HepG2 (cell line): ENCODE results near the gene MAN1A2. TPM values are rescaled to one million over a fixed set of nuclear protein-coding genes. Genes with fewer than 3 reads are reported as not detected.

ENCODE experiments used
- ATAC-seq: fragments of 200-7000 bp; cut with Tn5 transposase; 3 replicates; pipeline ENCODE4 v1.9.1; 2020; ENCODE audit warnings: mild to moderate bottlenecking, moderate library complexity
- BruUV-seq: library from RNA; stranded (reverse); fragments of 400-500 nt; replicated peaks from 2 replicates; lab custom pipeline; 2021; lab: Mats Ljungman, UMichigan
- CTCF ChIA-PET: fragments of 300-600 bp; formaldehyde crosslinking; extraction: SDS; loops from one replicate; lab custom pipeline; 2021; ENCODE audit warnings: low total read pairs, inconsistent platforms, low intra/inter-chr PET ratio; lab: Yijun Ruan, JAX
- POLR2A ChIA-PET: fragments of 350-600 bp; sonication (Branson Sonifier 250); formaldehyde crosslinking; loops from one replicate; lab custom pipeline; 2020; ENCODE audit warnings: antibody characterized with exemption, inconsistent platforms; lab: Yijun Ruan, JAX
- DNase-seq: peaks from one replicate; pipeline ENCODE4 v3.0.0-alpha.2; 2015; ENCODE audit warnings: low spot score
- FAIRE-seq: peaks from 3 replicates; lab custom pipeline; 2011; peaks lifted over from hg19 to GRCh38; lab: Jason Lieb, UNC
- H2AFZ ChIP-seq: one replicate; pipeline ENCODE4 v1.6.1; 2011; ENCODE audit warnings: low read length, inconsistent platforms
- H3K27ac ChIP-seq: fragments of 300-600 bp; 3 replicates; pipeline ENCODE4 v1.8.0; 2011; ENCODE audit warnings: mixed run types, mild to moderate bottlenecking, mixed read lengths, low read length, inconsistent platforms; ENCODE audit not compliant: insufficient read depth; ENCODE audit errors: extremely low read length
- H3K27me3 ChIP-seq, 2 experiments: fragments of 200-600 bp in 1 of 2; 2 replicates in 1 of 2; 3 replicates in 1 of 2; pipeline versions ENCODE4 v1.6.0 to v1.8.0; 2011; ENCODE audit warnings: low read length in 2 of 2, mild to moderate bottlenecking in 2 of 2, moderate library complexity in 2 of 2, inconsistent platforms in 1 of 2; ENCODE audit not compliant: insufficient read depth in 2 of 2, control insufficient read depth in 1 of 2
- H3K36me3 ChIP-seq, 2 experiments: fragments of 200-600 bp in 1 of 2; replicated peaks in 1 of 2; 2 replicates in 1 of 2; 3 replicates in 1 of 2; pipeline versions ENCODE4 v1.5.1 to v1.8.0; 2011; ENCODE audit warnings: low read length in 2 of 2, inconsistent platforms in 1 of 2; ENCODE audit not compliant: insufficient read depth in 2 of 2, control insufficient read depth in 1 of 2
- H3K4me1 ChIP-seq: 2 replicates; pipeline ENCODE4 v1.5.1; 2012; ENCODE audit warnings: low read length, inconsistent platforms; ENCODE audit not compliant: insufficient read depth
- H3K4me2 ChIP-seq: 2 replicates; pipeline ENCODE4 v1.6.0; 2011; ENCODE audit warnings: low read depth, low read length, inconsistent platforms
- H3K4me3 ChIP-seq, 3 experiments: fragments of 200-600 bp in 1 of 3; sonication (generic), shearing (Covaris generic) in 1 of 3; replicated peaks in 1 of 3; 2 replicates each; pipeline ENCODE4 v1.5.1; 2011 to 2016; ENCODE audit warnings: low read length in 3 of 3, inconsistent platforms in 2 of 3, low read depth in 2 of 3, mild to moderate bottlenecking in 2 of 3, control low read depth in 1 of 3, mixed read lengths in 1 of 3; ENCODE audit not compliant: insufficient read depth in 1 of 3
- H3K79me2 ChIP-seq: one replicate; pipeline ENCODE4 v1.6.1; 2011; ENCODE audit warnings: low read length, inconsistent platforms; ENCODE audit not compliant: insufficient read depth
- H3K9ac ChIP-seq: 2 replicates; pipeline ENCODE4 v1.6.0; 2011; ENCODE audit warnings: mild to moderate bottlenecking, low read depth, low read length, inconsistent platforms; ENCODE audit not compliant: insufficient read depth
- H3K9me3 ChIP-seq: 2 replicates; pipeline ENCODE4 v1.5.1; 2012; ENCODE audit warnings: mild to moderate bottlenecking, low read length
- H4K20me1 ChIP-seq: 2 replicates; pipeline ENCODE4 v1.6.0; 2011; ENCODE audit warnings: inconsistent platforms, mild to moderate bottlenecking, low read length, moderate library complexity; ENCODE audit not compliant: insufficient read depth
- CREB1 ChIP-seq, 2 experiments: fragments of 450-650 bp in 1 of 2; IDR thresholded peaks; 2 replicates each; pipeline ENCODE4 v1.6.1; 2016 to 2017; ENCODE audit warnings: control low read depth in 1 of 2, mild to moderate bottlenecking in 1 of 2, missing compliant biosample characterization in 1 of 2, missing genetic modification characterization in 1 of 2
- EZH2 ChIP-seq: conservative IDR thresholded peaks from 2 replicates; pipeline ENCODE4 v1.6.1; 2012; ENCODE audit warnings: mild to moderate bottlenecking, low read depth, low read length, moderate library complexity
- IRX3 ChIP-seq: sonication (generic); formaldehyde crosslinking; IDR thresholded peaks from 2 replicates; pipeline ENCODE4 v1.8.1; 2023; ENCODE audit warnings: mild to moderate bottlenecking, low read depth, missing genetic modification reagents, borderline replicate concordance
- JARID2 ChIP-seq: sonication (generic); formaldehyde crosslinking; IDR thresholded peaks from 2 replicates; pipeline ENCODE4 v1.8.1; 2023; ENCODE audit warnings: missing genetic modification reagents, inconsistent platforms; ENCODE audit not compliant: insufficient replicate concordance
- MED8 ChIP-seq: sonication (generic); formaldehyde crosslinking; IDR thresholded peaks from 2 replicates; pipeline ENCODE4 v1.8.1; 2023; ENCODE audit warnings: mild to moderate bottlenecking, missing genetic modification reagents; ENCODE audit not compliant: insufficient replicate concordance
- NR1H2 ChIP-seq: sonication (generic); formaldehyde crosslinking; IDR thresholded peaks from 2 replicates; pipeline ENCODE4 v1.8.1; 2022; ENCODE audit warnings: low read depth, missing genetic modification reagents, borderline replicate concordance
- TBX3 ChIP-seq: fragments of 450-650 bp; IDR thresholded peaks from 2 replicates; pipeline ENCODE4 v1.6.1; 2017; ENCODE audit warnings: antibody characterized with exemption, mild to moderate bottlenecking, inconsistent platforms, borderline replicate concordance
- THYN1 ChIP-seq: sonication (generic); formaldehyde crosslinking; IDR thresholded peaks from 2 replicates; pipeline ENCODE4 v1.8.1; 2023; ENCODE audit warnings: low read depth, mild to moderate bottlenecking, moderate library complexity, missing genetic modification reagents, borderline replicate concordance
- XRCC5 ChIP-seq: fragments of 200-400 bp; formaldehyde crosslinking; optimal IDR thresholded peaks from 2 replicates; pipeline ENCODE3; 2017; ENCODE audit warnings: mild to moderate bottlenecking, low read length
- ZC3H4 ChIP-seq: sonication (generic); formaldehyde crosslinking; IDR thresholded peaks from 2 replicates; pipeline ENCODE4 v1.4.0; 2020; ENCODE audit warnings: missing genetic modification reagents, borderline replicate concordance
- ZNF136 ChIP-seq: sonication (generic); formaldehyde crosslinking; IDR thresholded peaks from 2 replicates; pipeline ENCODE4 v1.8.1; 2022; ENCODE audit warnings: low read depth, mild to moderate bottlenecking, moderate library complexity, missing genetic modification reagents
- ZNF501 ChIP-seq: sonication (generic); formaldehyde crosslinking; IDR thresholded peaks from 2 replicates; pipeline ENCODE4 v1.5.1; 2020; ENCODE audit warnings: mild to moderate bottlenecking, moderate library complexity, missing genetic modification reagents
- ZNF850 ChIP-seq: sonication (generic); formaldehyde crosslinking; conservative IDR thresholded peaks from 2 replicates; pipeline ENCODE4 v1.9.0; 2021; ENCODE audit warnings: mild to moderate bottlenecking, missing genetic modification reagents
- ZNF878 ChIP-seq: sonication (generic); formaldehyde crosslinking; IDR thresholded peaks from 2 replicates; pipeline ENCODE4 v1.8.1; 2023; ENCODE audit warnings: mild to moderate bottlenecking, missing genetic modification reagents, moderate library complexity
- WGBS: methylation state at CpG from one replicate; pipeline ENCODE4 v1.1.6; 2017; ENCODE audit warnings: low lambda C conversion rate; 5-methylcytosine and 5-hydroxymethylcytosine counted together
- in situ Hi-C: cut with HindIII; loops from 2 replicates; pipeline ENCODE4 v1.10.0; 2017; ENCODE audit warnings: low pct_unique_long_range_greater_than_20kb; ENCODE audit not compliant: extremely low pct_ligation_motif_present
- intact Hi-C: fragments of 100-400 bp; cut with micrococcal nuclease; formaldehyde crosslinking; loops from one replicate; pipeline ENCODE4 v1.10.0; 2022; ENCODE audit not compliant: unreplicated experiment
- polyA plus RNA-seq, 8 experiments: library from polyadenylated mRNA; depleted of rRNA in 3 of 8; stranded (reverse) in 7 of 8; unstranded in 1 of 8; fragments of >200 nt; fragmentation: Illumina TruSeq in 4 of 8; extraction: Trizol in 4 of 8; gene quantifications; 2 replicates each; pipeline versions ENCODE4 v1.2.1 to v1.2.3, GENCODE V29; 2011 to 2016; ENCODE audit warnings: low read depth in 4 of 8, missing spikeins in 1 of 8, mixed read lengths in 1 of 8; ENCODE audit not compliant: insufficient read depth in 1 of 8
- total RNA-seq, 5 experiments: library from RNA; depleted of rRNA; stranded (reverse); fragments of >200 nt; fragmentation: Illumina TruSeq; extraction: Trizol; gene quantifications; 2 replicates each; pipeline ENCODE4 v1.2.3, GENCODE V29; 2016; ENCODE audit warnings: low read depth in 1 of 5
- TF ChIP-seq, protein P1 (sequence below): sonication (generic); formaldehyde crosslinking; IDR thresholded peaks from 2 replicates; pipeline ENCODE4 v1.8.0; 2022; ENCODE audit warnings: missing genetic modification reagents, mild to moderate bottlenecking, moderate library complexity, borderline replicate concordance
- TF ChIP-seq, protein P2 (sequence below): IDR thresholded peaks from 2 replicates; pipeline ENCODE4 v1.6.1; 2016; ENCODE audit warnings: missing biosample characterization, missing genetic modification reagents, low read depth

MAN1A2 gene
- total and polyA plus RNA-seq, 2 of the 13 experiments (the other 11 are each of a cell fraction or from before 2014, with no cell fraction given) = 8.0 to 19.9 TPM

DNA sequence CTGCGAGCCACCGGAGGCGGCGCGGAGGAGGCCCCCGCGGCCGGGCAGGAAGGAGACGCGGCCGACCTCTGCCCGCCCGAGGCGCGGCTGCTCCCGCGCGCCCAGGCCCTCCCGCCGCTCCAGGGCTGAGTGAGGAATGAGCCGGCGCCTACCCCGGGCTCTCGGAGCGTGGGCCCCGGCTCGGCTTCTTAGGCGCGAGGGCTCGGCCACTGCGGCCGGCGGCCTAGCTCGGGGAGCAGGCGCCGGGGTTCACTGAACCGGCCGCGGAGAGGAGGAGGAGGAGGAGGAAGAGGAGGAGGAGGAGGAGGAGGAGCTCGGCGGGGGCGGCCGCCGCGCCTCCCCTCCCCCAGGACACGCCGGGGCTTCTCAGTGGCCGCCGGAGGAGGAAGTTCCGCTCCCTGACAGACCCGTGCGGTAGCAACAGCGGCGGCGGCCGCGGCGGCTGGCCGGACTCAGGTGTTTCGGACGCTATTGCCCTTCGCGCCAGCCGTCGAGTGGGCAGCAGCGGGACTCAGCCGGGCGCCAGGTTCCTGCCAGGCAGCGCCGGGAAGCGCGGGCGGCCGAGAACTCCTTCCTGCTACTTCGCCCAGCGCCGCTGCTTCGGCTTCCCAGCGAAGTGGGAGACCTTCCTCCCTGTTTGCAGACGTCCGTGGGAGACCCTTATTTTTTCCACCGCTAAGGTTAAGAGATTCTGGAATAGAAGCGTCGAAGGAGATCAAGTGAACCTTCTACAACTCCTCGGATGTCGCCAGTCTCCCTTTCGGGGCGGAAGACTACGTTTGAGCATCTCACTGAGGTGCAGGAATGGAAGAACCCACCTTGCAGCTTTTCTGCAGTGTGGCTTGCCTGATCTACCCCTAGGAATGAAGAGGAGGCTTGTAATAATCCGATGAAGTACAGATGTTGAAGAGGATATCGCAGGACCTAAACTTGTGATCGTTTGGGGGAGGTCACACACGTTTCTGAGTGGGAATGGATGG lies at the start of gene MAN1A2 (continued):
- TF ChIP-seq, protein P1, sequence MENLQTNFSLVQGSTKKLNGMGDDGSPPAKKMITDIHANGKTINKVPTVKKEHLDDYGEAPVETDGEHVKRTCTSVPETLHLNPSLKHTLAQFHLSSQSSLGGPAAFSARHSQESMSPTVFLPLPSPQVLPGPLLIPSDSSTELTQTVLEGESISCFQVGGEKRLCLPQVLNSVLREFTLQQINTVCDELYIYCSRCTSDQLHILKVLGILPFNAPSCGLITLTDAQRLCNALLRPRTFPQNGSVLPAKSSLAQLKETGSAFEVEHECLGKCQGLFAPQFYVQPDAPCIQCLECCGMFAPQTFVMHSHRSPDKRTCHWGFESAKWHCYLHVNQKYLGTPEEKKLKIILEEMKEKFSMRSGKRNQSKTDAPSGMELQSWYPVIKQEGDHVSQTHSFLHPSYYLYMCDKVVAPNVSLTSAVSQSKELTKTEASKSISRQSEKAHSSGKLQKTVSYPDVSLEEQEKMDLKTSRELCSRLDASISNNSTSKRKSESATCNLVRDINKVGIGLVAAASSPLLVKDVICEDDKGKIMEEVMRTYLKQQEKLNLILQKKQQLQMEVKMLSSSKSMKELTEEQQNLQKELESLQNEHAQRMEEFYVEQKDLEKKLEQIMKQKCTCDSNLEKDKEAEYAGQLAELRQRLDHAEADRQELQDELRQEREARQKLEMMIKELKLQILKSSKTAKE = no peak

DNA sequence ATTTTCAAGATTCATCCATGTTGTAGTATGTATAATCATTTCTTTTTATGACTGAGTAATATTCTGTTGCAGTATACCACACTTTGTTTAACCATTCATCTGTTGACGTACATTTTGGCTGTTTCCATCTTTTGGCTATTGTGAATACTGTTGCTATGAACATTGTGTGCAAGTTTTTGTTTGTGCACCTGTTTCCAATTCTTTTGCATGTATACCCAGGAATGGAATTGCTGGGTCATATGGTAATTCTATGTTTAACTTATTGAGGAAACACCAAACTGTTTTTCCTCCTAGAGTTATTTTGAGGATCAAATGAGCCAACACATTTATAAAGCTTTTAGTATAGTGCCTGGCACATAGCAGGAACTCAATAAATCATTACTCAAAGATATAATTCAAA lies 49.2 kb upstream of the MAN1A2 start:
- Histone ChIP-seq H3K27ac (no peak overlapping the region), H3K79me2 (no peaks in the 10 kb centered on the region), H3K4me3 (no peak overlapping the region), H3K9ac (no peak overlapping the region), H4K20me1 (no peaks in the 10 kb centered on the region), H3K4me1 (no peaks in the 10 kb centered on the region), H3K27me3 (no peaks in the 10 kb centered on the region; a peak in 2 of 5 replicates), H3K4me2 (no peak overlapping the region), H2AFZ (no peak overlapping the region), H3K36me3 (no peaks in the 10 kb centered on the region), H3K9me3 (no peaks in the 10 kb centered on the region)
- ATAC-seq (no peak), FAIRE-seq (no peak), DNase-seq (no peak)
- POLR2A ChIA-PET = no interaction called here
- WGBS = 83% methylated on average over 1 of the region's 1 CpG
- CTCF ChIA-PET = no interaction called here
- intact Hi-C loops = no loop called here
- no TSS peak for BruUV-seq
- in situ Hi-C loops = no loop called here
- no peak for TF ChIP-seq EZH2
- TF ChIP-seq, protein P2, sequence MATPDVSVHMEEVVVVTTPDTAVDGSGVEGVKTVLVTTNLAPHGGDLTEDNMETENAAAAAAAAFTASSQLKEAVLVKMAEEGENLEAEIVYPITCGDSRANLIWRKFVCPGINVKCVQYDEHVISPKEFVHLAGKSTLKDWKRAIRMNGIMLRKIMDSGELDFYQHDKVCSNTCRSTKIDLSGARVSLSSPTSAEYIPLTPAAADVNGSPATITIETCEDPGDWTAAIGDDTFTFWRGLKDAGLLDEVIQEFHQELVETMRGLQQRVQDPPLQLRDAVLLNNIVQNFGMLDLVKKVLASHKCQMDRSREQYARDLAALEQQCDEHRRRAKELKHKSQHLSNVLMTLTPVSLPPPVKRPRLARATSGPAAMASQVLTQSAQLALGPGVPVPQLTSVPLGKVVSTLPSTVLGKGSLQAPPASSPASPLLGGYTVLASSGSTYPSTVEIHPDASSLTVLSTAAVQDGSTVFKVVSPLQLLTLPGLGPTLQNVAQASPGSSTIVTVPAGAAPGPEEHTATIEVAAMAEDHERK (CRISPR knock-in tag) = no peak
- TF ChIP-seq THYN1 (CRISPR knock-in tag) = no peak
- no peak for TF ChIP-seq ZNF850 (CRISPR knock-in tag)
- TF ChIP-seq ZNF501 (CRISPR knock-in tag) = no peak
- no peak for TF ChIP-seq MED8 (CRISPR knock-in tag)
- no peak for TF ChIP-seq CREB1 (IDR thresholded peaks at IDR 0.05)
- TF ChIP-seq CREB1 (CRISPR knock-in tag; IDR thresholded peaks at IDR 0.05) = no peak
- TF ChIP-seq XRCC5 = no peak
- no peak for TF ChIP-seq NR1H2 (CRISPR knock-in tag)
- no peak for TF ChIP-seq JARID2 (CRISPR knock-in tag)
- no peak for TF ChIP-seq ZC3H4 (CRISPR knock-in tag)
- no peak for TF ChIP-seq IRX3 (CRISPR knock-in tag)
- TF ChIP-seq ZNF136 (CRISPR knock-in tag) = no peak
- TF ChIP-seq ZNF878 (CRISPR knock-in tag) = no peak
- TF ChIP-seq TBX3 = no peak
